Endothelial cell of hepatic sinusoid (primary cell): ENCODE measurements around the gene MVB12B.

Experiments used
- in situ Hi-C: cut with HindIII; loops from 2 replicates; pipeline ENCODE4 v1.10.0; 2017; ENCODE audit warnings: low sequenced_read_pairs

MVB12B gene

DNA sequence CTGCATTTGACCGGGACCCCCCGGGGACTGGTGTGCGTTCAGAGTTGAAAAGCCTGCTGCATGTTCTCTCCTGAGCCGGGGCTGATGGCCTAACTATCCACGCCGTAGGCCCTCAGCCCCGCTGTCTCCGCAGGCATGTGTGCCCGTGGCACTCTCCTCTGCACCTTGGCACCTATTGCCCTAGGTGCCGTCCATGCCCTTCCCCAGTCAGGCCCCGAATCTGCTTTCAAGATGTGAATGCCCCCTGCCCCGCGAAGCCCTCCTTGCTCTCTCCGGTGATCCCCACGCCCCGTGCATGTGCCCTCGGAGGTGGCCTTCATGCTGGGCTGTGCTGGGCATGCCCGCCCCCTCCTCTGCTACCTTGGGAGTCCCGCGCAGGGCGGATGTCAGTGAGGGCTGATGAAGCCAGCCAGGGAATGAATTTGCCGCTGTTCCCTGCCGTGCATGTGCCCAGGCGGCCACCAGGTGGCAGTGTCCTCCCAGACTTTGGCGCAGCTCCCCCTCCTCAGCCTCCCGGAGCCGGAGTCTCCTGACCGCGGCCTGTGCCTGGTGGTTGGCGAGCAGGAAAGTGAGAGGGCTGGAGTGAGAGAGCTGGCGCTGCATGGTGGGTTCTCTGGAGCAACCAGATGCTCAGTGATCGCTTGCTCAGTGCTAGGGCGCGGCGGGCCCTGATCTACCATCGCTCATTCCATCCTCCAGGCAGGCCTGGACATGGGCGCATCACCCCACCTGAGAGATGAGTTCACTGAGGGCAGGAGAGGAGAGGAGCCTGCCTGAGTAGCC is 174.2 kb downstream of the MVB12B start:
- in situ Hi-C loops, result no loop called here

DNA sequence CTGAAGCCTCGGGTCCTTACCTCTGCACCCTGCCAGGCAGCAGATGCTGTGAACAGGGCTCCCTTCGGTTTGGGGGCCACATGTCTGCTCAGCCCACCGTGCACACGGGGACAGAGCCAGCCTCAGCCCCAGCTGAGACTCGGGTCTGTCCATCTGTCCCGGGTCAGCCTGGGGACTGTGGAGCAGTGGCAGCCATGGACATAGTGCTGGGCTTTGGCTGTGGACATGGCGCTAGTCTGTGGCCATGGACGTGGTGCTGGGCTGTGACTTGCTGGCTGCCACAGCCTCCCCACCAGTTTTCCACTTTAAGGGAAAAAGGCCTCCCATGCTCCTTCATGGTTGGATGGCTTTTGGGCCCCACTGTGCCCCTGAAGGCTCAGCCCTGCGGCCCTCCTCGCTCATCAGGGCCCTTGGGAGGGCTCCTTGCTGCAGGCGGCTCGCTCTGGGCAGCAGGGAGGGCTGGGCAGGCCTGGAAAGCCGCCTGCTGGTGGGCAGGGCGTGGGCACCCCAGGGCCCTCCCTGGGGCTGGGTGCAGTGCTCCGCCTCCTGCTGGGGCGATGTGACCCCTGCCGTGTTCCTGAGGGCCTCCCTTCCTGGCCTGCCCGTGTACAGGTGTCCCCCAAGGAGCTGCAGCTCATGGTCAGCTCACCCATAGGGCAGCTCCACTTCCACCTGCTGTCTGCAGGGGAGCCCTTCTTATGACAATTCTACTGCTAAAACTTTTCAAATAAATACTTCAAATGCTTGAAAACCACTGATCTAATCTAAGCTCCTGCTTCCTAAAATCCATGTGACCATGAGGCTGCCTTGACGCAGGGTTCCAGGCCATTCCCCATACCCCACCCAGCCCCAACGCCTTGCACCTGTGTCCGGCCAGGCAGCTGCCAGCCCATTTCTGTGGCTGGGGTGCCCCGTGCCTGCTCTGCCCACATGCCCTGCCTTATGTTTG is 175.0 kb downstream of the MVB12B start:
- in situ Hi-C loops, result no loop called here

DNA sequence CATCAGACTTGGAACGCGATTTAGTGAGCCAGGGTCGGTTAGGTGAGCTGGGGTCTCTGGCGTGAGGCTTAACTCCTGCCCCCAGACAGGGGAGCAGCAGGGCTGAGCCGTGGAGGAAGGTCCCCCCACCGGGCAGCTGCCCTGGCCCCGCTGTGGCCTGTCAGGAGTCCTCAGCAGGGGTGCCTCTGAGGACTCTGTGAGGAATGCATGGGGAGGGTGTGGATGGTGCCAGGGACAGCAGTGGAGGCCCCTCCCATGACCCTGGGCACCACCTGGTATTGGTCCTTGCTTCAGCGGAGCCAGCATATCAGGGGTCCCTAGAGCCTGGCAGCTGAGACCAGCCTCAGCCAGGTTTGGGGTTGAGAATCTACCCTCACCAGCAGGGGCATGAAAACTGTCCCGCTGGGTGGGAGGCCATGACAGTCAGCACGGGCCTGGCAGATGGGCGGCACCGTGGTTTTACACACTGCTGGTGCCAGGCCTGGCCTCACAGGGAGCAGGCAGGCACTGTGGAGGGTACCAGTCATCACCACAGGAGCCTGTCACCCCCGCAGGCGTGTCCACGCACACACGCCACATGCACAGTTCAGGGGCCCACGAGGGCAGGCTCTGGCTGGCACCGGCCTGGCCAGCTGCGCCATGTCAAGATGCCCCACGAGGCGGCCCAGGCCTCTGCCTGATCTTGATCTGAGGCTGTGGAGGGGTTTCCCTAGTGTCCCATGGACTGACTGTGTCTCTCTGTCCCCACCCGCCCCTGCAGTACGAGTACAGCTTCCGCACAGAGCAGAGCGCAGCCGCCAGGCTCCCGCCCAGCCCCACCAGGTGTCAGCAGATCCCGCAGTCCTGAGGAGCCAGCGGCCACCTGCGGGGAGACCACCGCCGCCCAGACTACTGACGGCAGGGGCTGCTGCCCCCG is 176.0 kb downstream of the MVB12B start:
- in situ Hi-C loops, result no loop called here

DNA sequence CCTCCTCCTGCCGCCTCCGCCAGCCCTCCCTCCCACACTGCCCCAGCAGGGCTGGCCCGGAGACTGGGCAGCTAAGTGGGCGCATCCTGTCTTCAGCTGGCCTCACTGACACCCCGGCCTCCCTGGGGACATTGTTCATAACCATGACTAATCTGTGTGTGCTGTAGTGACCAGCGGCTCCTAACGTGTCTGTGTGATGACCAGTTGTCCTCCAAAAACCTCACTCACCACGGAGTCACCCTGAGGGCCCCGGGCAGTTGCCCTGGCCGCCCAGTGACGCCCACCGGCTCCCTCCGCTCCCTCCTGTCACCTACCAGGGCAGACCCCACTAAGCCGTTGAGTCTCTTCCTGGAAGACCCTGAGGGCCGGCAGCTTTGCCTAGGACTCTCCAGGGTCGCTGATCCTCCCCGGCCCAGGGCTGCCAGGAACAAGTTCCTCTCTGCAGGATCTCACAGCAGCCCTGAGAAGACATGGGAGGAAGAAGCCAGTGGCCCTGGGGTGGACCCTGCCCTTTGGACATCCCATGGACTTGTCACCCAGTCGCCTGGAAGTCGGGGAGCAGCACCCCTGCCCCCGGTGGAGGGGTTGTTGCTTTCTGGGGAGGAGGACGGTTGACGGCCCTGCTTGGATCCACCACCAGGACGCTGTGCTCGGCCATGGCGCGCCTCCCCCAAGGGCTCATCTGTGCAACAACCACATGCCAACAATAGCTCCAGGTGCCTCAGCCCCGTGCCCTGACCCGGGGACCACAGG is 176.9 kb downstream of the MVB12B start:
- in situ Hi-C loops, result no loop called here

DNA sequence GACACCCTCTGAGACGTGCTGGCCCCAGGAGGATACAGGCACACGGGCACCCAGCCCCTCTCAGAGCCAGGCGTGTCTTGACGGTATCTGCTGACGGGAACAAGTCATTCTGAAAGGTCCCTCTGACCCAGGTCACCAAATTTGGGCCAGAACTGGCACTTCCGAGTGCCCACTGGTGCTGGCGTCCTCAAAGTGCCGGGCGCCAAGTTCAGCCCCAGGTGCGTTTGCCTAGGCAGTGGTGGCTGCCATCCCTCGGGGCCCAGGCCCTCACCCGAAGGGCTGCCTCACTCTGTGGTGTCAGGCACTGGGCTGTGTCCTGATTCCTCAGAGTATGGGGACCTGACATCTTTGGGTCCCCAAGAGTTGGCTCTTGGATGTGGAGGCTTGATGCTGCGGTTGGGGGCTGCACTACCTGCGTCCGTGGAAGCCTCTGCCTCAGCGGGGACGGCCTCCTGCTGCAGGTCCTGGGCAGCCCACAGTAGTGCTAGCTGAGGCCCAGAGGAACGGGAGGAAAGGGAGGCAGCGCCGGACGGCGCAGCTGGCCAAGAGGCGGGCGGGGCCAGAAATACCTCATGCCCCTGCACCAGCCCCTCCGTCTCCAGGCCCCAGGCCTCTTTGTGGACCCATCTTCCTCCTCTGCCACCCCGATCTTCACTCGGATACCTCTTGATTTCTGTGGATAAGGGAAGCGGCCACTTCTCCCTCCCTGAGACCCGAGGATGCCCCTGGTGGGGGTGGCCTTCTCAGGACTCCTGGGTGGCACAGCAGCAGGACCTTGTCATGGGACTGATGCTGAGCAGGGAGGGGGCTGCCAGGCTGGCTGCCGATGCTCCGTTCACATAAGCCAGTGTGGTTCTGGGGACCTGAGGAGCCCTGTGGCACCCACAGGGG is 177.7 kb downstream of the MVB12B start:
- in situ Hi-C loops, result no loop called here

DNA sequence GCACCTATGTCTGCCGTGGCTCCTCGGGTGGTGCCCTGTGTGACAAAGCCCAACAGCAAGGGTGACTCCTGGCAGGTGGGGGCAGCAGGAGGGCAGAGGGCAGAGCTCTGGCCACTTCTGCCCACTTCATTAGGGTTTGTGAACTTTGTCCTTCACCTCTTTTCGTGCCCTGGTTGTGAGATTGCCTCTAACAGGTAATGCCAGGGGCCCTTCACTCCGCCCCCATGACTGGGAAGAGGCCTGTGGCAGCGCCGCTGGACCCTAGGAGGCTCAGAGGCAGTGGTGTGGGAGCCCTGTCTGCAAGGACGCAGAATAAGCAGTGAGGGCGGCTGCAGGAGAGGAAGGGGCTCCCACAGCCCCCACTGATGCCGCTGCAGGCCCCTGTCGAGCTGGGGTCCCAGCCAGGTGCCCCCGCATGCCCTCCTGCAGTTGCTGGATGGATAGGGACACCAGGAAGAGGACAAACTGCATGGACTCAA is 178.4 kb downstream of the MVB12B start:
- in situ Hi-C loops, result no loop called here

DNA sequence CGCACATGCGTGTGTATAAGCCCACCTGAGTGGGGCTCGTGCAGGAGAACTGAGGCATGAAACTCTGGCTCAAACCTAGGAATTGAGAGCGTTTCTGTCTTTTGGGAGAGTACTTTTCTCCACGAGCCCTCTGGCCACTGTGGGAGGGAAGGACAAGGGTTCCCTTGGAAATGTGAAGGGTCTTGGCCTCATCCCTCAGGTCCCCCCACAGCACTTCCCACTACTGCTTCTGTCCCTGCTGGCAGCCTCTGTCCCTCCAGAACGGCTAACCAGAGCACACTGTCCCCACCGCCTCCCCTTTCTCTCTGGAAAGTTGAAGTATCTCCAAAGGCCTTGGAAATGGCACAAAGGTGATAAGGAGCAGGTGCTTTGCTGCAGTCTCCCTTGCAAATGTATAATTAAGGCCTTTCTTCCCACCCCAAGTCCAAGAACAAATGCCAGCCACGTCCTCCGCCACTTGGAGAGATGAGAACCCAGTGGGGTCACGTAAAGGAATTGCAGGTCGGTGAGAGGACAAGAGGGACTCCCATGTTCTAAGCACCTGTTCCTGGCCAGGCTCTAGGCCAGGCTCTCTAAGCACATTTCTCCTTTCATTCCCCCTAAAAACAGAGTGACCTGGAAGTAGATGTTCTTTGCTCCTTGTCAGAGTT is 179.2 kb downstream of the MVB12B start:
- in situ Hi-C loops, result no loop called here

DNA sequence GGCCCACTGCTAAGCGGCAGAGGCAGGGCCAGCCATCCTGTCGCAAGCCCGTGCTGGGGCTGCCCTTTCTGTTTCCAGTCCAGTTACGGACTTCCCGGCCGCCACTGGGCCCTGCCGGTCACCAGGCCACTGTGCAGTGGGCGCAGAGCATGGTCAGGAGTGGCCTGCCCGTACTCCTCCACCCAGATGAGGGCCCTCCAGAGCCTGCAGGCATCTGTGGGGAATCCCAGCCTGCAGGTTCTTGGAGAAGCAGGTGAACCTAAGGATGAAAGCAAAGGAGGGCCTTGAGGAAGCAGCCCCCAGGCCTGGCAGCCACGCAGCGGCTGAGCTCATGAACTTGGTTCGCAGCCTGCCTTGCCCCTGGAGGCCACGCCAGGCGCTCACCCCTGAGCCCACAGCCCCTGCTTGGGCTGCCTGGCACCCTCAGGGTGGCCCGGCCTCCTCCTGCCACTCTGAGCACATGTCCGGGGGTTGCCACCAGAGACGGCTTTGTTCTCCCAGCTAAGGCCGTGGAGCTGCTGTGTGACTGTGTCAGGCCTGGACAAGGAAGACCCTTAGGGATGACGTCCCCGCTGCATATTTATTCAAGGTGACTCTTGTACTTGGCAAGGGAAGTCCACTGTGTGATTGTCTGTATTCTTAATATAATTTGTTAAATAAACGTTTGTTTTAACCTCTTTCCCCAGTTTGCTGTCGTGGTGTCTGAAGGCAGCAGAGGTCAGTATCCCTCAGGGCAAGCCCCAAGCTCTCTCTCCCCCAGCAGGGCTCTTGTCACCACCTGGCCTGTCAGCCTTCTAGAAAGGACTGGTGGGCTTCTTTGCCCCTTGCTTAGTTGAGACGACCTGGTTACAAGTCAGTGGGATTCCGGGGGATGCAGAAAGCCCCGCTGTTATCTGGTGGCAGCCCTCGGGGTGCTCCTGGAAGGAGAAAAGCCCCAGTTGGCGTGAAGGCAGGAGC is 180.0 kb downstream of the MVB12B start:
- in situ Hi-C loops, result no loop called here

DNA sequence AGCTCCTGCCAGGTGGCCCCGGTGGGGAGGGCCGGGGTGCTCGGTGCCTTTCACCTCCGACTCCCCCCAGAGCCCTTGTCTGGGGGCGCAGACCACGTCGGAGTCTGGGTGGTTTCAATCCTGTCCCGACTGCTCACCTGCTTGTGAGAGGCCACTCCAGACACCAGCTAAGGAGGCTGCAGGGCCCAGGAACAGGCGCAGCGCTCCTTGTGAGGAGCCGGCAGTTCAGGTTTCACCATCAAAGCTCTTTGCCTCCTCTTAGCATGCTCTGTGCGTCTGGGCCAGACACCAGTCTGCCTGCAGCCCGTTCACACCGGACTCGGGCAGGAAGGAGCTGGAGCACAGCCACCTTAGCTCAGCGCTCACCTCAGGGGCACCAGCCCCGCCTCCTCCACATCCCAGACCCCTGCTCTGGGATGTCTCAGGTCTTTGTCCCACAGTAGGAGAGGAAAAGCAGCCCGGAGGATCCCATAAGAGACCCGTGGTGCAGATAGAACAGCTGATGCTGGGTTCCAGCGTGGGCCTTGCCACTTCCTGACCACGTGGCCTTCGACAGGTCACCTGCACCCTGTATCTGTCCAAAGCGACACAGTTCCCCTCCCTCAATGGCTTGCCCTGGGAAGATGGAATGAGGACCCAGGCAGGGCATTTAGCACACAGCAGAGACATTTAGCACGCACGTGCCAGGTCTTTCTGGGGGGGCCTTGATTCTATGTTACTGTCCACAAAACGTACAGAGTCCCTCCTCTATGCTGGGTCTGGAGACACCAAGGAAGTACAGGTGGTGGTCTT is 180.9 kb downstream of the MVB12B start:
- in situ Hi-C loops, result no loop called here

DNA sequence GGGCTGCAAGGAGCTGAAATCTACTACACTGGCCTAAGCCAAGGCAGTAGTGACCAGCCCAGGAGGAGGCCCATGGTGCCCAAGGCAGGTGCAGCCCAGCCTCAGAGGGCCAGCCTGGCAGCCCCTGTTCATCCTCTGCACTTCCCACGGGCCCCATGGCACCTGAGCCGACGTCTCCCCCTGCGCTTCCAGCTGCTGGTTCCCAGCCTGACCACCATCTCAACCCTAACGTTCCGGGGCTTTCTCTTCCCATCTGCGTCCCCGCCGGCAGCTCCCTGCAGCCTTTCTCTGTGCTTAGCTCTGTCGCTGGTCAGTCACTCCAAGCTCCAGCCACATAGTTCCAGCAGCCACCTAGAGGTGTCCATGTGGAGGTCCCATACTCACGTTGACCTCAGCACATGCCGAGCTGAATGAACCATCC is 181.6 kb downstream of the MVB12B start:
- in situ Hi-C loops, result no loop called here

DNA sequence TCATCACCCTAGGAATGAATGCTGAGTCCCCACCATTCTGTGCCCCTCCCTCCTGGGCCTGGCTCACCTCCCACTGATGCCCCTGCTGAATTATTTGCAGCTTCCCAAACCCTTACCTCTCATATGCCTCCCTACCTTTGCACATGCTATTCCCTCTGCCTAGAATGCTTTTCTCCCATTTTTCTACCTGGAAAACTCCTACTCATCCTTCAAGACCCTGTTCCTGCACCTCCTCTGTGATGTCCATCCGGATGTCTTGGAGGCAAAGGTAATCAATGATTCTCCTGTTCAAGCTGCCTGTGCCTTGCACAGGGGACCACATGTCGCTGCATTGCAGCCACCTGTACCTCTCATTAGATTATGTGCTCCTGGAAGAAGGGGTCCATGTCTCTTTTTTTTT is 182.3 kb downstream of the MVB12B start:
- in situ Hi-C loops, result no loop called here

DNA sequence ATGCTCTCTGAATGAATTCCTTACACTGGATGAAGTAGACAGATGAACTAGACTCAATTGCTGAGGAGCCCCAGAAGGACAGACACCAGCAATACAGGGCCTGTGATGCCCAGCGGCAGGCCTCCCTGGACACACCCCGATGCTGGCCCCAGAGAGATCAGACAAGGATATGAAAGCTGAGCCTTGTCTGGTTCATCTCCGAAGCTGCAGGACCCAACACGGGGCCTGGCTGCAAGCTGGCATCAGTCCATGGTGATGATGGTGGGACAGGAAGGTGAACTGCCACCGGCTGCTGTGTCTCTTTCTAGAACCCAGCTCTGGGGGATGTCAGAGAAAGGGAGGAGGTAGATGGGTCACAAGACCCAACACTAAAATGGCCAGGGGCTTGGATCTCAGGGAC is 183.1 kb downstream of the MVB12B start:
- in situ Hi-C loops, result no loop called here

DNA sequence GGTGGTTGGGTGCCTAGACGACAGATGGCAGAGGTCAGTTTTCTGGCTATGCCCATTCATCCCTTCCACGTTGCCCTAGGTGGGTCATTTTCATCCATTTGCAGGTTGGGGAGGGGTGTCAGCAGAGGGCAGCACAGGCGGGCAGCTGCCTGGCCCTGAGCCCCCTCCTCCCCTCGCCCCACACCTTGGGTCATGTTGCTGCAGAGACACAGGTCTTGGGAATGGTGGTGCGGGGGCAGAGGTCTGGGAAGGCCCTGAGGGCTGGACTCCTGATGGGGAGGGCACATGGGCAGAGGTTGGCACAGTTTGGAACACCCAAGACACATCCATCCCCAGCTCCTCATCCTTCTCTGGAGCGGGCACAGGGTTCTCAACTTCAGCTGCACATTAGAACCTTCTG is 183.9 kb downstream of the MVB12B start:
- in situ Hi-C loops, result no loop called here

DNA sequence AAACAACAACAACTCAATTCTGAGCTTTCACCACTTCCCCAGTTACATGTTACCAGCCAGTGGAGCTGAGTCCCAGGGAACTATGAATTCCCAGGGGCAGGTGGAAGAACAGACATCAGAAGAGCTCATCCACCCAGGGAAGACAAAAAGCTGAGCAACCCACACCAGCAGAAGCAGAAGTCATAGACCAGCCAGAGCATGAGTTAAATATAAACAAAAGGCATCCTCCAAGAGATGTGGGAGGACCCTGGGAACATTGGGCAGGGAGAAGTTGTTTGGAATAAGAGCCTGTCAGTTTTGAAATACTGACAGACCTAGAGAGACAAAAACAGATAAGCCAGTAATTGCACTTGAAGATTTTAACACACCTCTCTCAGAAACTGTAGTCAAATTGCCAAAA is 184.8 kb downstream of the MVB12B start:
- in situ Hi-C loops, result no loop called here

DNA sequence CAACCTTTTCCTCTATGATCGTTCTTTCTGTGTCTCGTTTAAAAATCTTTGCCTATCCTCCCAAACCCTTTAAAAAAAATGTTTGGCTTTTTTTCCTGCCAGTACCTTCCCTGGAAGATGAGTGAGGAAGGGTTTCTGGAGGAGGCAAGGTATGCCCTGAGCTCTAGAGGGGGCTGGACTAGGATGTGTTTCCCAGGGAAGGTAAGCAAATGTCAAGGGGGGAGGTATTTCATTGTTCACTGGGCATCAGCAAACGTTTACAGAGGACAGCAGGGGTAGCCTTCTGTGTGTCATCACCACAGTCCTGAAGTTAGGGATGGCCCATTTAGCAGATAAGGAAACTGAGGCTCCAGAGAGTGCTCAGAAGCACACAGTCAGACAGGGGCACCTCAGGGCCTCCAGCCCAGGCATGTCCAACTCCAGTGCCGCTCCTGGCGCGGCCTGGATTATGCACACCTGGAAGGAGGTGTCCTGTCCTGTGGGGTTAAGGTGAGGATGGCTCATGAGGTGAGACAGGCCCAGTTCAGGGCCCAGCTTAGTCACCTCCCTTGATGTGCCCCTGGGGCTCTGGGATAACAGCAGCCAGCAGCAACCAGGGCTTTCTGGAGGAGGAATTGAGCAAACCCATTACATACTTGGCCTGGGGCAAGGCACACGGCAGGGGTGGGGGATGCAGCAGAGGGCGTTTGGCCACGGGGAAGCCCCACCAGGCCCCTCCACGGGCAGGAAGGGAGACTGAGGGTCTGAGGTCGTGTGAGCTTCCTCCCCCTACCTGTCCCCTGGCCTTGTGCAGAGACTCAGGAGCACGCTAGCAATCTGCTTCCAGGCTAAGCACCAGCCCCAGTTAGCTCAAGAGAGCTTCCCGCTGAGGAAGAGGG is 186.8 kb downstream of the MVB12B start:
- in situ Hi-C loops, result no loop called here
